ENCODE measurements around the gene KCNK7. TPM values are rescaled to one million over a fixed set of nuclear protein-coding genes. Genes with fewer than 3 reads are reported as not detected.

The KCNK7 gene
- polyA plus RNA-seq, 3 donors = 4.3 TPM; not detected in 2

- Histone ChIP-seq H3K9me3 (replicated peaks in 1 of 2; ENCODE audit: control insufficient read depth in 1 of 2, insufficient read depth in 1 of 2, low read length in 2 of 2) (no peaks in the 10 kb centered on the region), H3K4me2 (replicated peaks; ENCODE audit: extremely low read depth, low read length, poor library complexity, severe bottlenecking) (peak overlapping the region; percentile 97), H2AFZ (ENCODE audit: insufficient read depth, low read depth, low read length, poor library complexity, severe bottlenecking) (peak overlapping the region; percentile 8), H4K20me1 (ENCODE audit: insufficient read depth, low read length) (peaks cover 63% of the 10 kb centered on the region), H3K27ac (ENCODE audit: low read depth in 1 of 2, low read length in 2 of 2) (peak overlapping the region; percentile 85 to 90), H3K79me2 (ENCODE audit: insufficient read depth, low read length) (peaks cover 78% of the 10 kb centered on the region), H3K27me3 (ENCODE audit: control insufficient read depth in 2 of 2, insufficient read depth in 2 of 2, low read length in 2 of 2) (no peaks in the 10 kb centered on the region), H3K36me3 (replicated peaks in 1 of 2; ENCODE audit: control insufficient read depth in 1 of 2, insufficient read depth in 2 of 2, low read length in 2 of 2) (peaks cover 12 to 13% of the 10 kb centered on the region in 2 donors), H3K4me1 (ENCODE audit: control insufficient read depth in 1 of 2, insufficient read depth in 2 of 2, low read length in 2 of 2) (peaks cover 65 to 77% of the 10 kb centered on the region in 2 donors), H3K4me3 (replicated peaks in 1 of 3; ENCODE audit: low read depth in 2 of 3, low read length in 3 of 3) (peak overlapping the region; percentile 68 to 100 (median 98)), H3K9ac (ENCODE audit: insufficient read depth, low read length, poor library complexity, severe bottlenecking) (peak overlapping the region; percentile 80)
- DNase-seq = peak; percentile 93 to 97 (median 95)
- Mint-ChIP-seq H3K36me3 (peaks cover 10 to 23% of the 10 kb centered on the region in 2 donors), H3K4me1 (peaks cover 60% of the 10 kb centered on the region), H3K4me3 (peak overlapping the region; percentile 90 to 94), H3K27ac (peak overlapping the region; percentile 93 to 99 (median 97)), H3K9me3 (peaks cover 0 to 2% (median 0%) of the 10 kb centered on the region in 7 donors), H3K27me3 (ENCODE audit: low read depth in 3 of 3) (no peaks in the 10 kb centered on the region)
- 0% methylated on average over 41 of the region's 67 CpGs for whole genome bisulfite sequencing (ENCODE audit: insufficient coverage)
- TF ChIP-seq CTCF (IDR thresholded peaks at IDR 0.05) = peak; percentile 99
- intact Hi-C loops (cut with micrococcal nuclease) = loop anchor here (2.0 to 10.0 kb wide), 2 partner anchors 33 to 549 kb away; partner anchors contain the start of gene SNX15 (in 1 of the 2)
Measured at GRCh38 chr11:65574109-65574810, 21.3 kb downstream of the KCNK7 start.

GRCh38 chr11:65573391-65574079 lies 22.1 kb downstream of the KCNK7 start:
- Mint-ChIP-seq H3K27me3 (ENCODE audit: low read depth in 3 of 3) (no peaks in the 10 kb centered on the region), H3K9me3 (peaks cover 0 to 2% (median 0%) of the 10 kb centered on the region in 7 donors), H3K27ac (peak overlapping the region; percentile 80 to 93 (median 88)), H3K4me1 (peaks cover 60% of the 10 kb centered on the region), H3K36me3 (peaks cover 10 to 20% of the 10 kb centered on the region in 2 donors), H3K4me3 (peak overlapping the region; percentile 77 to 86)
- H3K79me2 ChIP-seq (ENCODE audit: insufficient read depth, low read length) = peaks cover 78% of the 10 kb centered on the region
- H3K27ac ChIP-seq (ENCODE audit: low read depth in 1 of 2, low read length in 2 of 2) = peak overlapping the region; percentile 41 to 44
- peak overlapping the region; percentile 97 for H3K4me2 ChIP-seq (replicated peaks; ENCODE audit: extremely low read depth, low read length, poor library complexity, severe bottlenecking)
- peak overlapping the region; percentile 63 to 100 (median 98) for H3K4me3 ChIP-seq (replicated peaks in 1 of 3; ENCODE audit: low read depth in 2 of 3, low read length in 3 of 3)
- no peaks in the 10 kb centered on the region for H3K9me3 ChIP-seq (replicated peaks in 1 of 2; ENCODE audit: control insufficient read depth in 1 of 2, insufficient read depth in 1 of 2, low read length in 2 of 2)
- peaks cover 65 to 77% of the 10 kb centered on the region in 2 donors for H3K4me1 ChIP-seq (ENCODE audit: control insufficient read depth in 1 of 2, insufficient read depth in 2 of 2, low read length in 2 of 2)
- H3K9ac ChIP-seq (ENCODE audit: insufficient read depth, low read length, poor library complexity, severe bottlenecking) = peak overlapping the region; percentile 40
- no peaks in the 10 kb centered on the region for H3K27me3 ChIP-seq (ENCODE audit: control insufficient read depth in 2 of 2, insufficient read depth in 2 of 2, low read length in 2 of 2)
- intact Hi-C loops (cut with micrococcal nuclease) = loop anchor here (2.0 to 10.0 kb wide), 2 partner anchors 33 to 549 kb away; partner anchors contain the start of gene SNX15 (in 1 of the 2)
- DNase-seq = no peak
- H4K20me1 ChIP-seq (ENCODE audit: insufficient read depth, low read length) = peaks cover 62% of the 10 kb centered on the region
- 54% methylated on average over 21 of the region's 22 CpGs for WGBS (ENCODE audit: insufficient coverage)
- TF ChIP-seq CTCF (IDR thresholded peaks at IDR 0.05) = no peak
- H3K36me3 ChIP-seq (replicated peaks in 1 of 2; ENCODE audit: control insufficient read depth in 1 of 2, insufficient read depth in 2 of 2, low read length in 2 of 2) = peaks cover 5 to 7% of the 10 kb centered on the region in 2 donors
- no peak overlapping the region for H2AFZ ChIP-seq (ENCODE audit: insufficient read depth, low read depth, low read length, poor library complexity, severe bottlenecking)
